HG02852 (cell line): ENCODE results near the gene THOC2.
"Not testable (repeated sequence)": the region's sequence is repeated elsewhere in the genome, so short reads cannot be mapped to it uniquely, and the experiment has no call there.

Experiments
- ATAC-seq: cut with Tn5 transposase; IDR thresholded peaks from one replicate; pipeline ENCODE4 v1.9.1; 2021; ENCODE audit warnings: mild to moderate bottlenecking, moderate library complexity; ENCODE audit not compliant: unreplicated experiment

The THOC2 gene

DNA sequence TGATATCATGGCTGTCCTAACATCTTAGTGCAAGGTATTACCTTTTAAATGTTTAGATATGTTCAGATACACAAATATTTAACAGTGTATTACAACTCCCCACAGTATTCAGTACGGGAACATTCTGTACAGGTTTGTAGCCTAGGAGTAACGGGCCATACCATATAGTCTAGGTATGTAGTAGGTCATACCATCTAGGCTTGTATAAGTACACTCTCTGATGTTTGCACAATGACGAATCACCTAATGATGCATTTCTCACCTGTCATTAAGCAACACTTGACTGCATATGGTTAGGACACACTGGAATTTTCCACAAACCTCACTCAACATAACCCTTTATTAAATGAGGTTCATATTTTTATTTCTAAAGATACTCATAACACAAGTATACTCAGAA, 67.7 kb downstream of the THOC2 start:
- ATAC-seq = no peak

DNA sequence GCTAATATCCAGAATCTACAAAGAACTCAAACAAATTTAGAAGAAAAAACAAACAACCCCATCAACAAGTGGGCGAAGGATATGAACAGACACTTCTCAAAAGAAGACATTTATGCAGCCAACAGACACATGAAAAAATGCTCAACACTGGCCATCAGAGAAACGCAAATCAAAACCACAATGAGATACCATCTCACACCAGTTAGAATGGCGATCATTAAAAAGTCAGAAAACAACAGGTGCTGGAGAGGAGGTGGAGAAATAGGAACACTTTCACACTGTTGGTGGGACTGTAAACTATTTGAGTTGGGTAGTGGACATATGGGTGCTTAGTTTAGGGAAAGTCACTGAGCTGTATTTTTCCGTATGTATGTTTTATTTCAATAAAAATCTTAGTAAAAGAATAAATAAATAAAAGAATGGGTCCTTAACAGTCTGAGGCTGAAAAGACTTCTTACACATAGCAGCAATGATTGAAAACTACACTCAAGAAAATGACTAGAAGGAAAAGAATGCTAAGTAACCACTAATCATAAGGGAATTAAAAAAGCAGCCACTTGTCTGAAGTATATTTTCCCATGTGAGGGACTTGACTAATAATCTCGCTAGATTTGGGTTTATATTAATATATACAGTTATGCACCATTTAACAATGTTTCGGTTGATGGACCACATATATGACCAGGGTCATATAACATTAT, 68.2 kb downstream of the THOC2 start:
- not testable (repeated sequence) for ATAC-seq

DNA sequence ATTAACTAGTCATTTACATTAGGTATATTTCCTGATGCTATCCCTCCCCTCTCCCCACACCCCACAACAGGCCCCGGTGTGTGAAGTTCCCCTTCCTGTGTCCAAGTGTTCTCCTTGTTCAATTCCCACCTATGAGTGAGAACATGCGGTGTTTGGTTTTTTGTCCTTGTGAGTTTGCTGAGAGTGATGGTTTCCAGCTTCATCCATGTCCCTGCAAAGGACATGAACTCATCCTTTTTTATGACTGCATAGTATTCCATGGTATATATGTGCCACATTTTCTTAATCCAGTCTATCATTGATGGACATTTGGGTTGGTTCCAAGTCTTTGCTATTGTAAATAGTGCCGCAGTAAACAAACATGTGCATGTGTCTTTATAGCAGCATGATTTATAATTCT, 69.1 kb downstream of the THOC2 start:
- not testable (repeated sequence) for ATAC-seq

DNA sequence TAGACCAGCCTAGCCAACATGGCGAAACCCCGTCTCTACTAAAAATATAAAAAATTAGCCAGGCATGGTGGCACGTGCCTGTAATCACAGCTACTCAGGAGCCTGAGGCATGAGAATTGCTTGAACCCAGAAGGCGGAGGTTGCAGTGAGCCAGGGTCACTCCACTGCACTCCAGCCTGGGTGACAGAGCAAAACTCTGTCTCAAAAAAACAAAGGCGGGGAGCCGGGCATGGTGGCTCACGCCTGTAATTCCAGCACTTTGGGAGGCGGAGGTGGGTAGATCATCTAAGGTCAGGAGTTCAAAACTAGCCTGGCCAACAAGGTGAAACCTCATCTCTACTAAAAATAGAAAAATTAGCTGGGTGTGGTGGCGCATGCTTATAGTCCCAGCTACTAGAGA, 76.3 kb downstream of the THOC2 start:
- not testable (repeated sequence) for ATAC-seq

DNA sequence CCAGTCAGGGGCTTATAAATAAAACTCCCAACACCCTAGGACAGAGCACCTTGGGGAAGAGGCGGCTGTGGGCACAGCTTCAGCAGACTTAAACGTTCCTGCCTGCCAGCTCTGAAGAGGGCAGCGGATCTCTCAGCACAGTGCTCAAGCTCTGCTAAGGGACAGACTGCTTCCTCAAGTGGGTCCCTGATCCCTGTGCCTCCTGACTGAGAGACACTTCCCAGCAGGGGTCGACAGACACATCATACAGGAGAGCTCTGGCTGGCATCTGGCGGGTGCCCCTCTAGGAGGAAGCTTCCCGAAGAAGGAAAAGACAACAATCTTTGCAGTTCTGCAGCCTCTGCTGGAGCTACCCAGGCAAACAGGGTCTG, 84.1 kb downstream of the THOC2 start:
- not testable (repeated sequence) for ATAC-seq

DNA sequence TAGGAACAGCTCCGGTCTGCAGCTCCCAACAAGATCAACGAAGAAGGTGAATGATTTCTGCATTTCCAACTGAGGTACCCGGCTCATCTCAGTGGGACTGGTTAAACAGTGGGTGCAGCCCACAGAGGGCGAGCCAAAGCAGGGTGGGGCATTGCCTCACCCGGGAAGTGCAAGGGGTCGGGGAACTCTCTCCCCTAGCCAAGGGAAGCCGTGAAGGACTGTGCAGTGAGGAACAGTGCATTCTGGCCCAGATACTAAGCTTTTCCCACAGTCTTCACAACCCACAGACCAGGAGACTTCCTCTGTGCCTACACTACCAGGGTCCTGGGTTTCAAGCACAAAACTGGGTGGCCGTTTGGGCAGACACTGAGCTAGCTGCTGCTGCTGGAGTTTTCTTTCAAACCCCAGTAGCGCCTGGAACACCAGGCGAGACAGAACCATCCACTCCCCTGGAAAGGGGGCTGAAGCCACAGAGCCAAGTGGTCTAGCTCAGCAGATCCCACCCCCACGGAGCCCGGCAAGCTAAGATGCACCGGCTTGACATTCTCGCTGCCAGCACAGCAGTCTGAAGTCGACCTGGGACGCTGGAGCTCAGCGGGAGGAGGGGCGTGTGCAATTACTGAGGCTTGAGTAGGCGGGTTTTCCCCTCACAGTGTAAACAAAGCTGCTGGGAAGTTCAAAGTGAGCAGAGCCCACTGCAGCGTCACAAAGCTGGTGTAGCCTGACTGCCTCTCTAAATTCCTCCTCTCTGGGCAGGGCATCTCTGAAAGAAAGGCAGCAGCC, 84.6 kb downstream of the THOC2 start:
- ATAC-seq = no peak

DNA sequence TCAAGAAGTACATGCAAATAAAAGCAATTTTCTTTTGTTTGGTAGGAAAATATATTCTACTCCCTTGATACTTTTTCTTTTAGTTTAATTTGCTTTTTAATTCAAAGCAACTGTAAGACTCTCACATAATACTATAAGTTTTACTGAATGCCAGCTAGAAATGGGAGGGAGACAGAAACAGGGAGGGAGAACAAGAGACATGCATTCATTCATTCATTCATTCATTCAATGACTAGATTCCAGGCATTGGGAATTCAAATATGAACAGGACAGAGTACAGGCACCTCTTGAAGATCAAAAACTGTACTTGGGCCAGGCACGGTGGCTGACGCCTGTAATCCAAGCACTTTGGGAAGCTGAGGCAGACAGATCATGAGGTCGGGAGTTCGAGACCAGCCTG, 85.6 kb downstream of the THOC2 start:
- no peak for ATAC-seq

DNA sequence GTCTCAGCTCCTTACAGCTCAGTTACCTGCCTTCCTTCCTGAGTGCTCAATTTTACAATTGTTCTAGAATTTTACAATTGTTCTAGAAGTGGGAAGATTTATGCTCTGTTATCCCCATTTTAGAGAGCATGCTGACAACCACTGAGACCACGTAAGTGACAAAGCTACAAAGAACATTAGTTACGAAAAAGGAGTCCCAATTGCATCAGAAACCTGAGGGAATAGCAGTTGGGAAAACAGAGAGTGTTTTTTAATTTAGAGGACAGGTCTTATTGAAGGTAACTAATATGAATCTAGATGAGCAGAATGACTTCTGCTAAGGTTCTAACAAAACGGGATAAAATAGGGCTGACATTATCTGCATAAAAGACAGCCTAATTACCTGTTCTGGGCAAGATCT, 103.3 kb downstream of the THOC2 start:
- no peak for ATAC-seq

DNA sequence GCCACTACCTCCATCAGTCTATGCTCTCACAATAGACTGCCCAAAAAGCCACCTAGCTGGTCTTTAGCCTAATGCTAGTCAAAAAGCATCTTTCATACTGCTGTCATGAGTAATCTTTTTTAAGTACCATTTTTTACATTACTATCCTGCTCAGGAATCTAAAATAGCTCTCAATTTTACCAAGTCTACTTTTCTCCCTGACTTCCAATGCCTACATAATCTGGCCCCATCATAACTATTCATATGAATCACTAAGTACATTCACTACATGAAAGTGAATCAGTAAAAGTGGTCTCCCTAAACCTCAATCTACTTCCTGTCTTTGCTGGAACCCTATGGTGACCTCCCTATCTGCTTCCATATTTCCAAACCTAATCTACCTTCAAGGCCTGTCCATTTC, 105.9 kb downstream of the THOC2 start:
- no peak for ATAC-seq

DNA sequence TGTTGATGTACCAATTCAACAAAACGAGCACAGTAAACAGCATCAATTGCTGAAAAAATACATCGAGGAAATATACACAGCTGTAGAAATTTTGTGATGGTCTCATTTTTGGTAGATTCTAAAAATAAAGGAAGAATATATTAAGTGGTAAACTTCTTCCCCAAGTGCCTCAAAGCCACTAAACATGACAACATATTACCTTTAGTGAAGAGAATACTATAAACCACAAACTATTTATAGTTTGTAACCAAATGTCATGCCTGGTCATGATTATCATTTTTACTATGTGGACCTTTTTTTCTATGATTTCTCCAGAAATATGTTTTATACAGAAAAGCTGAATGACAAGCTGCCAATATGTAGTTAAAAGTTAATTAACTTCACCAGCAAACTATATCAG, 106.9 kb downstream of the THOC2 start:
- ATAC-seq = no peak

DNA sequence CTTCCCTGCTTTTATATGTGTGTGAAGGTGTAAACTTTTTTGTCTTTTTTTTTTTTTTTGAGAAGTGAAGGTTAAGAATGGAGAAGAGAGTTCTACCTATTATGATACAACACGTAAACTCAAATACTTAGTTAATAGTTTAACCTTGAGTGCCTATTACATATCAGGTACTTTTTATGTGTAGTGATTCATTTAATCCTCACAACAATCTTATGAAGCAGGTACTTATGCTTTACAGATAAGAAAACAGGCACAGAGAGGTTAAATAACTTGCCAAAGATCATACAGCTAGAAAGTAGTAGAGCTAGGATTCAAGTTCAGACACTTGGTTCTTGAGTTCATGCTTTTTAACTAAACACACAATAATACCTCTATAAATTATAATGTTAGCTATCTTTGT, 107.4 kb downstream of the THOC2 start:
- no peak for ATAC-seq

DNA sequence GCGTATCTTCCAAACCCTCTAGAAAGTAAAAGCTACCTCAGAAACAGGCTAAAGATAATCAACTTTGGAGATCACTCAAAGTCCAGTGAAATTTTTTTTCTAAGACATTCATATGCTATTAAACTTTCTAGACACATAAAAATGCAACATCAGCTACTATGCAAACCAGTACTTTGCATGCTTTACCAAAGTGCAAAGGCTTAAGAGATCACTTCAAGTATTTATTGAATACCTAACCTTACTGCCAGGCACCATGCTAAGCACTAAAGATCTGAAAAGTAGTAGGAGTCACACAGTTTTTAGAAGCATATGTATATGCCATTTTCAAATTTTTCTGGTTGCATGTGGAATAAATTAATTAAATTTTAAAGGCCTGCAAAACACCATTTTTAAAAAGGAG, 115.8 kb downstream of the THOC2 start:
- no peak for ATAC-seq

DNA sequence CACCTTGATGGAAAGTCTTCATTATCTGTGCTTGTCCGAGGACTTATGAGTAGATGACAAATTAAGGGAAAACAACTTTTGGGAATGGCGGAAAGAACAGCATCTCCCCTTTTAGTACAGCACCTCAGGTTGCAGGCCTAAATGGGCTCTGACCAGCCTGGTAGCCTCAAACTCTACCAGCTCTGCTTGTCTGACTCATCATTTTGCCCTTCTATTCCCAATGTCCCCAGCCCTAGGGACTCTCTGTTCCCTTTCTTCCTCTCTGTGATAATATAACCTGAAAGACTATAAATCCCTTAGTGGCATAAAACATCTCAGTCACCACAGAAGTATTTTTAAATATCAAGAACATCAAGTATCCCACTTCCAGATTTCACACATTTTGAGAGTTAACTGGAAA, 121.9 kb downstream of the THOC2 start:
- no peak for ATAC-seq

DNA sequence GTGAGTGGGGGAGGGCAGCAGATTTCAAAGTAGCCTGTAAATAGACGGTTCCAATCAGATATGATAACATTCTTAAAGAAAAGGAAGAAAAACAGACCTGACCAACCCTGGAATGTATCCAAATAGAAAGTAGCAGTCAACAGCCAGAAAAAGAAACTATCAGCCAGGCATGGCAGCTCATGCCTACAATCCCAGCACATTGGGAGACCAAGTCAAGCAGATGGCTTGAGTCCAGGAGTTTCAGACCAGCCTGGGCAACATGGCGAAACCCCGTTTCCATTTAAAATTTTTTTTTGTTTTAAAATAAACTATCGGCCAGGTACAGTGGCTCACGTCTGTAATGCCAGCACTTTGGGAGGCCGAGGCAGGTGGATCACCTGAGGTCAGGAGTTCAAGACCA, 125.0 kb downstream of the THOC2 start:
- no peak for ATAC-seq

DNA sequence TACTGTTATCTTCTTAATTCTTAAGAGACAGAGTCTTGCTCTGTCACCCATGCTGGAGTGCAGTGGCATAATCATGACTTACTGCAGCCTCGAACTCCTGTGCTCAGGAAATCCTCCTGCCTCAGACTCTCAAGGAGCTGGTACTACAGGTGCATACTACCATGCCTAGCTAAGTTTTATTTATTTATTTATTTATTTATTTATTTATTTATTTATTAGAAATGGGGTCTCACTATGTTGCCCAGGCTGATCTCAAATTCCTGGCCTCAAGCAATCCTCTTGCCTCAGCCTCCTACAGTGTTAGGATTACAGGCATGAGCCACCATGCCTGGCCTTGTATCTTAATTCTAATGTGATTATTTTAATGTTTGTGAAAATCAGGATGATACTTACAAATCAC, 125.6 kb downstream of the THOC2 start:
- no peak for ATAC-seq

DNA sequence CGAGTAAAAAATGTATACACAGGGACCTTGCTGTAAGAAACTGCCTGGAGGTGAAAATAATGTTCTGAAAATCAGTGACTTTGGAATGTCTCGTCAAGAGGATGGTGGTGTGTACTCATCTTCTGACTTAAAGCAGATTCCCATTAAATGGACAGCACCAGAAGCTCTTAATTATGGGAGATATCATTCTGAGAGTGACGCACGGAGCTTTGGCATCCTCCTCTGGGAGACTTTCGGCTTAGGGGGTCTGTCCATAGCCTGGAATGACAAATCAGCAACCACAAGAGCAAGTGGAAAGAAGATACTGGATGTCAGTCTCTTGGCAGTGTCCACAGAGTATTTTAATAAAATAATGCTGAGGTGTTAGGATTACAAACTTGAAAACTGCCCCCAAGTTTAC, 129.4 kb downstream of the THOC2 start:
- ATAC-seq = no peak

DNA sequence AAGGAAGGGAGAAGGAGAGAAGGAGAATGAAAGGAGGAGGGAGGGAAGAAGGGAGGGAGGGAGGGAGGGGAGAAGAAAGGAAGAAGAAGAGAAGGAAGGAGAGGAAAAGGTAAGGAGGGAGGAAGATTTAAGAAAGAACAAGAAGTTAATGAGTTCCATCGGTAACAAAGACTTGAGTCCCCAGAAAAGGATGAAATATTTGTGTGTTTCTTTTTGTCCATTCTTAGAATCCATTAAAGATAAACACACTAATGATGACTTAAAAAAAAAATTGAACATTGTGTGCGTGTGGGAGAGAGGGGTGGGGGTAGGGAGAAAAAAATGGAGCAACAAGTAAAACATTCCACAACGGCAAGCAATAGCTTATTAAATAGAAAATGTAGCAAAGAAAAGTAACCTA, 131.4 kb downstream of the THOC2 start:
- ATAC-seq = no peak

DNA sequence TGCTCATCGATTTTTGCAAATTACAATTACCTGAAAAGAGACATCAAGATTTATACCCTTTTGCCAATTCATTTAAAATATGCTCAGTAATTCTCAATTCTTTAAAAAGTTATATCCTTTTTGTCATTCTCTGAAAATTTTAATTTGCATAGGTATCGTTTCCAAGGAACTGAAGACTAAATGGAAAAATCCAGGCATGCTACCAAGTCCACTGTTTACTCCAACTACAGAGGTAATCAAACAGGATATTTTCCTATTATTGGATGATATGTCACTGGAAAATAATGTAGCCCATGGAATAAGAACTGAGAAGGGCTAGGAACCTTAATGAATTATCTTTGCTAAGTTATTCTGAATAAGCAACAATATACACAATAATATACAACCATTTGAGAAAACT, 132.7 kb downstream of the THOC2 start:
- no peak for ATAC-seq

DNA sequence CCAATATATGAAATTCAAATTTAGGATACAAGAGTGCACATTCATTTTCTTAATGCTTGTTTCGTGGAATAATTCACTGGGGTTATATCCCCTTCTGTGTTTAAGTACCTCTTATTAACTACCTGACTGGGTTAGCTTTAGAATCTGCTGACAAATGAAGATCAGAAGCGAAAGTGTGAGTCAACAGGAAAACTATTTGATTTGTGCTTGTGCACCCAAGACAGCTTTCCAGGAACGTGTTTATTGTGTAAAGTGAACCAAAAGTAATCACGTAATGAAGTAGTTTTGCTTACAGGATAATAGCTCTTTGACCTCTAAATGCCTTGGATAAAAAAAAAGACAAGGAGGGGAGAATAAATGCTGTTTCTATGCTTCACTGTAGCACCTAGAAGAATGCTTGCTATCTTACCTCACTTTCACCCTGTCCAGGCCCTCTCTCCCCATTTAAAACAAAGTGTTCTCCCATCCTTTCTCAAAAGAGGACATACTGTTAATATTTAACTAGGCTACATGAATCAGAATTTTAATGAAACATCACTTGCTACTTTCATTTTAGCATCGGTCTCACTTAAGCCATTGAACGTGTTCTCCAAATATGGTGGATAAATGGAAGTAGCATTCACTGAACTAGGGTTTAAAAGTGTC, 141.9 kb downstream of the THOC2 start:
- peak; percentile 67 for ATAC-seq

DNA sequence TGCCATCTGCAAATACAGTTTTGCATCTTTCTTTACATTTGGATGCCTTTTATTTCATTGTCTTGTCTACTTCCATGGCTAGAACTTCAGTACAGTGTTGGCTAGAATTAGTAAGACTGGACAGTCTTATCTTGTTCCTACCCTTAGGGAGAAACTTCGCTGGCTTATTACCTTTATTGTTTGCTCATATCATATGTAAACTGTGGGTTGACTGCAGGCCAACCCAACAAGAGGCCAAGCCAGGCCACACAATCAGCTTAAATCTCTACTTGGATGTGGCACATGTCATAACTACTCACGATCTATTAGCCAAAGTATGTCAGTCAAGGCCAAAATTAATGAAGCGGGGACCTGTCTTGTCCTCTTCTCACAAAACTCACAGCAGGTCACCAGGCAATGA, 144.1 kb downstream of the THOC2 start:
- ATAC-seq = no peak

DNA sequence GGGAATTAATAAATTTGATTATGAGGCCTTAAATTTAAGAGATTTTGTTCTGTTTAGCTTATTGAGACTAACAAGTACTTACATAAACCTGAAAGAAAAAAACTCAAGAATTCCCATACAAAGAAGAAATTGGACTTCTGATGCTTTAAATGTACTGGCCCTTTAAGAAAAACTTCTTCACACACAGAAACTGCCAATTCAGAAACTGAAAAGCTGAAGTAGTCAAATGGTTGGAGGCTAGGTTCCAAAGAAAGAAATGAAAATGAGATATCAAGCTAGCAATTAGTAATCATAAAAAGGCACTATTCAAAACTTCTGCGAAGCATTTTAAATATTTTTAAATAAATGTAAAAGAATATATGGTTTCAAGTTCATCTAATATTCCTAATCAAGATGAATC, 151.3 kb downstream of the THOC2 start:
- no peak for ATAC-seq

DNA sequence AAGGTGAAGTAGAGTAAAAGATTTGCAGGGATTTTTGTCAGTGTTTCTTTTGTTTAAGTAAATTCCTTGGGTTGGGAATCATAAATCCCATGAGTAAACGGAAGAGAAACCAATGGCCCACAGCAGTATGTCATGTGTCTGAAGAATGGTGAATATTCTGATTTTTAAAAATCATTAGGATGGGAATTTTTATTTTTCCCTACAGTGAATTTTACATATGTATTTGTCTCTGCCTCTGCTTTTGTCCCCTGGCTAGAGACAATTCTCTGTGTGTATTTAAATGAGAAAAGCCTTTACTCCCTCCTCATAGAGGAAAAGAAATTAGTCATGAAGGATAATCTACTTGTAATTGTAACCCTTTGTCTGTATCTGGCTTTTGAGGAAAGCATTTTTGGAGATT, 152.1 kb downstream of the THOC2 start:
- no peak for ATAC-seq
